Measurements from ENCODE around the gene KCND3.

The KCND3 gene

GRCh38 chr1:111884772-111885443 is 104.6 kb downstream of the KCND3 start:
- POLR2A ChIA-PET, result no interaction called here
- no peak overlapping the region for H3K4me3 ChIP-seq (ENCODE audit: low read depth, low read length)

GRCh38 chr1:111882986-111883560 is 106.4 kb downstream of the KCND3 start:
- Histone ChIP-seq H3K9me3 (ENCODE audit: control insufficient read depth, insufficient read depth, low read depth, low read length) (no peaks in the 10 kb centered on the region), H3K4me3 (ENCODE audit: low read depth, low read length) (no peak overlapping the region), H3K36me3 (ENCODE audit: control insufficient read depth in 2 of 2, insufficient read depth in 1 of 2, low read length in 2 of 2) (no peaks in the 10 kb centered on the region), H3K27ac (ENCODE audit: extremely low read depth, low read depth, low read length) (no peak overlapping the region), H3K4me1 (ENCODE audit: control insufficient read depth, insufficient read depth, low read length) (no peaks in the 10 kb centered on the region)
- no peak for TF ChIP-seq ZNF214 (tag by site-specific recombination; IDR thresholded peaks at IDR 0.05; ENCODE audit: borderline replicate concordance)
- TF ChIP-seq ZNF391 (tag by site-specific recombination; IDR thresholded peaks at IDR 0.05; ENCODE audit: borderline replicate concordance, low read depth), result no peak
- TF ChIP-seq ZNF121 (tag by site-specific recombination; IDR thresholded peaks at IDR 0.05), result no peak
- TF ChIP-seq ZBTB1 (tag by site-specific recombination; IDR thresholded peaks at IDR 0.05), result no peak
- TF ChIP-seq ZNF624 (tag by site-specific recombination; IDR thresholded peaks at IDR 0.05), result no peak
- no peak for TF ChIP-seq ZNF692 (tag by site-specific recombination; IDR thresholded peaks at IDR 0.05)
- TF ChIP-seq CTCF (tag by site-specific recombination; IDR thresholded peaks at IDR 0.05), result no peak
- no peak for TF ChIP-seq TRIM28 (IDR thresholded peaks at IDR 0.05; ENCODE audit: borderline replicate concordance, low read length)
- TF ChIP-seq ZNF211 (tag by site-specific recombination; IDR thresholded peaks at IDR 0.05; ENCODE audit: low read depth), result no peak
- TF ChIP-seq SETDB1 (IDR thresholded peaks at IDR 0.05; ENCODE audit: insufficient read length, low read length), result no peak
- TF ChIP-seq ZNF426 (tag by site-specific recombination; IDR thresholded peaks at IDR 0.05), result no peak
- ChIA-PET POLR2A (no interaction called here), CTCF (no interaction called here)

More at GRCh38 chr1:111884772-111885443, 104.6 kb downstream of the KCND3 start:
- Histone ChIP-seq H3K9me3 (ENCODE audit: control insufficient read depth, insufficient read depth, low read depth, low read length) (no peaks in the 10 kb centered on the region), H3K27ac (ENCODE audit: extremely low read depth, low read depth, low read length) (no peak overlapping the region), H3K36me3 (ENCODE audit: control insufficient read depth in 2 of 2, insufficient read depth in 1 of 2, low read length in 2 of 2) (no peaks in the 10 kb centered on the region), H3K4me1 (ENCODE audit: control insufficient read depth, insufficient read depth, low read length) (no peaks in the 10 kb centered on the region)
- CTCF ChIA-PET, result no interaction called here
- TF ChIP-seq BCL11B (tag by site-specific recombination; IDR thresholded peaks at IDR 0.05; ENCODE audit: low read depth), result no peak
- no peak for TF ChIP-seq ZNF747 (tag by site-specific recombination; IDR thresholded peaks at IDR 0.05)
- TF ChIP-seq KLF10 (tag by site-specific recombination; IDR thresholded peaks at IDR 0.05), result no peak
- no peak for TF ChIP-seq ZNF677 (tag by site-specific recombination; IDR thresholded peaks at IDR 0.05)
- no peak for TF ChIP-seq ZBTB7A (tag by site-specific recombination; IDR thresholded peaks at IDR 0.05; ENCODE audit: low read depth)
- TF ChIP-seq ZNF292 (tag by site-specific recombination; IDR thresholded peaks at IDR 0.05; ENCODE audit: borderline replicate concordance, low read depth), result no peak
- TF ChIP-seq KLF8 (tag by site-specific recombination; IDR thresholded peaks at IDR 0.05), result no peak
- TF ChIP-seq TCF7L2 (IDR thresholded peaks at IDR 0.05; ENCODE audit: borderline replicate concordance, low read depth, low read length), result no peak
- no peak for TF ChIP-seq ZNF521 (tag by site-specific recombination; IDR thresholded peaks at IDR 0.05)
